OCI-LY3 (cell line): ENCODE data around the gene BTBD9.

Experiments
- H2AFZ ChIP-seq: fragments of 200-600, 300-600 bp; shearing (Covaris generic); 2 replicates; pipeline ENCODE4 v1.6.0; 2014; ENCODE audit warnings: antibody characterized with exemption, low read depth, low read length
- H3K27ac ChIP-seq: fragments of 200-600, 300-600 bp; sonication (generic); 2 replicates; pipeline ENCODE4 v1.5.1; 2014; ENCODE audit warnings: mild to moderate bottlenecking, low read length, moderate library complexity, mixed read lengths
- H3K27me3 ChIP-seq: fragments of 200-600, 300-600 bp; sonication (generic); 2 replicates; pipeline ENCODE4 v1.6.1; 2014; ENCODE audit warnings: low read depth, low read length, mixed read lengths
- H3K36me3 ChIP-seq: fragments of 200-600, 300-600 bp; sonication (generic); replicated peaks from 2 replicates; pipeline ENCODE3; 2014; ENCODE audit warnings: low read depth, low read length, mixed read lengths
- H3K4me1 ChIP-seq: fragments of 300-600, 200-600 bp; sonication (generic); 2 replicates; pipeline ENCODE4 v1.6.1; 2014; ENCODE audit warnings: low read length, mixed read lengths
- H3K4me2 ChIP-seq: fragments of 200-600, 300-600 bp; sonication (generic); 2 replicates; pipeline ENCODE4 v1.6.1; 2014; ENCODE audit warnings: low read length, mixed read lengths
- H3K4me3 ChIP-seq: fragments of 300-600, 200-600 bp; sonication (generic); 2 replicates; pipeline ENCODE4 v1.5.1; 2014; ENCODE audit warnings: antibody characterized with exemption, mild to moderate bottlenecking, low read length, moderate library complexity
- H3K79me2 ChIP-seq: fragments of 300-600, 200-600 bp; shearing (Covaris generic); 2 replicates; pipeline ENCODE4 v1.6.1; 2014; ENCODE audit warnings: mild to moderate bottlenecking, low read length, mixed read lengths
- H3K9ac ChIP-seq: fragments of 300-600, 200-600 bp; shearing (Covaris generic); 2 replicates; pipeline ENCODE4 v1.6.0; 2014; ENCODE audit warnings: mild to moderate bottlenecking, low read length, moderate library complexity
- H3K9me3 ChIP-seq: fragments of 200-600, 300-600 bp; shearing (Covaris generic); 2 replicates; pipeline ENCODE4 v1.6.1; 2014; ENCODE audit warnings: low read length, mixed read lengths; ENCODE audit not compliant: insufficient read depth
- H4K20me1 ChIP-seq: fragments of 200-600, 300-600 bp; sonication (generic); 2 replicates; pipeline ENCODE4 v1.6.1; 2016; ENCODE audit warnings: low read length, mixed read lengths; ENCODE audit not compliant: insufficient read depth
- EZH2phosphoT487 ChIP-seq: fragments of 200-600 bp; shearing (Covaris generic); IDR thresholded peaks from 2 replicates; pipeline ENCODE4 v1.6.1; 2018; ENCODE audit warnings: antibody characterized with exemption, mixed run types, low read depth
- TF ChIP-seq, protein P1 (sequence below): fragments of 200-600, 300-600 bp; sonication (generic); IDR thresholded peaks from 2 replicates; pipeline ENCODE4 v1.5.1; 2014; ENCODE audit warnings: antibody characterized with exemption, low read length, low read depth

Gene BTBD9

DNA sequence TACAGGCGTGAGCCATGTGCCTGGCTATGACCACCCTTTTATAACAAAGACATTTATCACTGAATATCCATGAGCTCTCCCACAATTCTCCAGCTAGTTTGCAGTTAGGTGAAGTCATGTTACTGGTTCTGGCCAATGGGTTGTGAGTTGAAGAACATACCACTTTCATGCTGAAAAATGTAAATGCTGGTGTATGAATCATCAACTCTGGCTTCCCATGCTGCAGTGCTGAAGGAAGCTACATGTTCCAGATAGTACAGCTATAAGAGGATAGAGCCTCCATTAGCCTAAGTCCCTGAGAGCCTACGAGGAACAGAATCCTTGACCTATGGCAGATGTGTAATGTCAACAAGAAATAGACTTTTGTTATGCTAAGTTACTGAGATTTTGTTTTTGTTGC, 180.4 kb downstream of the BTBD9 start:
- TF ChIP-seq, protein P1, sequence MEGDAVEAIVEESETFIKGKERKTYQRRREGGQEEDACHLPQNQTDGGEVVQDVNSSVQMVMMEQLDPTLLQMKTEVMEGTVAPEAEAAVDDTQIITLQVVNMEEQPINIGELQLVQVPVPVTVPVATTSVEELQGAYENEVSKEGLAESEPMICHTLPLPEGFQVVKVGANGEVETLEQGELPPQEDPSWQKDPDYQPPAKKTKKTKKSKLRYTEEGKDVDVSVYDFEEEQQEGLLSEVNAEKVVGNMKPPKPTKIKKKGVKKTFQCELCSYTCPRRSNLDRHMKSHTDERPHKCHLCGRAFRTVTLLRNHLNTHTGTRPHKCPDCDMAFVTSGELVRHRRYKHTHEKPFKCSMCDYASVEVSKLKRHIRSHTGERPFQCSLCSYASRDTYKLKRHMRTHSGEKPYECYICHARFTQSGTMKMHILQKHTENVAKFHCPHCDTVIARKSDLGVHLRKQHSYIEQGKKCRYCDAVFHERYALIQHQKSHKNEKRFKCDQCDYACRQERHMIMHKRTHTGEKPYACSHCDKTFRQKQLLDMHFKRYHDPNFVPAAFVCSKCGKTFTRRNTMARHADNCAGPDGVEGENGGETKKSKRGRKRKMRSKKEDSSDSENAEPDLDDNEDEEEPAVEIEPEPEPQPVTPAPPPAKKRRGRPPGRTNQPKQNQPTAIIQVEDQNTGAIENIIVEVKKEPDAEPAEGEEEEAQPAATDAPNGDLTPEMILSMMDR: no peak
- no peak for TF ChIP-seq EZH2phosphoT487
- no peak overlapping the region for H3K4me3 ChIP-seq
- H3K4me1 ChIP-seq: no peaks in the 10 kb centered on the region
- no peaks in the 10 kb centered on the region for H3K36me3 ChIP-seq
- H3K79me2 ChIP-seq: no peaks in the 10 kb centered on the region
- no peaks in the 10 kb centered on the region for H4K20me1 ChIP-seq
- H2AFZ ChIP-seq: no peak overlapping the region
- no peaks in the 10 kb centered on the region for H3K27me3 ChIP-seq
- H3K9ac ChIP-seq: no peak overlapping the region
- H3K4me2 ChIP-seq: no peak overlapping the region
- no peak overlapping the region for H3K27ac ChIP-seq
- no peaks in the 10 kb centered on the region for H3K9me3 ChIP-seq

DNA sequence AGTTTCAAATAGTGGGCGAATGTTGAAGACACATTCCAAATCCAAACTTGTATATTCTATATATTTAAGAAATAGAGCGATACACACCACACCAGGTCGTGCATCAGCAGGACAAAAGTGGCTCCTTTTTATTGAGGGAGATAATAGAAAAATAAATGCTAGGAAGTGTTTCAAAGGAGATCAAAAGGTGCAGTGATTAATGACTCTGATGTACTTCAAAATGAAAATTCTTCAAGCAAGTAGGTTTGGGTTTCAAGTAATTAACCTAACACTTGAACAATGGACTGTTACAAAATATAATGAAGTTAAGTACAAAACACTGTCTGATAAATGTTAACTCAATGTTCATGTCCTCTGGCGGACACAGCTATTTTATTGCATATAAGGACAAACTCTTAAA, 185.9 kb downstream of the BTBD9 start:
- Histone ChIP-seq H3K36me3 (no peaks in the 10 kb centered on the region), H3K27ac (no peak overlapping the region), H3K79me2 (no peaks in the 10 kb centered on the region), H2AFZ (no peak overlapping the region), H3K4me2 (no peak overlapping the region), H3K4me3 (no peak overlapping the region), H4K20me1 (no peaks in the 10 kb centered on the region), H3K9ac (no peak overlapping the region), H3K9me3 (no peaks in the 10 kb centered on the region), H3K27me3 (no peaks in the 10 kb centered on the region), H3K4me1 (peaks cover 3% of the 10 kb centered on the region; the same call in 1 of the 2 replicates)
- TF ChIP-seq EZH2phosphoT487: no peak
- TF ChIP-seq, protein P1: no peak

DNA sequence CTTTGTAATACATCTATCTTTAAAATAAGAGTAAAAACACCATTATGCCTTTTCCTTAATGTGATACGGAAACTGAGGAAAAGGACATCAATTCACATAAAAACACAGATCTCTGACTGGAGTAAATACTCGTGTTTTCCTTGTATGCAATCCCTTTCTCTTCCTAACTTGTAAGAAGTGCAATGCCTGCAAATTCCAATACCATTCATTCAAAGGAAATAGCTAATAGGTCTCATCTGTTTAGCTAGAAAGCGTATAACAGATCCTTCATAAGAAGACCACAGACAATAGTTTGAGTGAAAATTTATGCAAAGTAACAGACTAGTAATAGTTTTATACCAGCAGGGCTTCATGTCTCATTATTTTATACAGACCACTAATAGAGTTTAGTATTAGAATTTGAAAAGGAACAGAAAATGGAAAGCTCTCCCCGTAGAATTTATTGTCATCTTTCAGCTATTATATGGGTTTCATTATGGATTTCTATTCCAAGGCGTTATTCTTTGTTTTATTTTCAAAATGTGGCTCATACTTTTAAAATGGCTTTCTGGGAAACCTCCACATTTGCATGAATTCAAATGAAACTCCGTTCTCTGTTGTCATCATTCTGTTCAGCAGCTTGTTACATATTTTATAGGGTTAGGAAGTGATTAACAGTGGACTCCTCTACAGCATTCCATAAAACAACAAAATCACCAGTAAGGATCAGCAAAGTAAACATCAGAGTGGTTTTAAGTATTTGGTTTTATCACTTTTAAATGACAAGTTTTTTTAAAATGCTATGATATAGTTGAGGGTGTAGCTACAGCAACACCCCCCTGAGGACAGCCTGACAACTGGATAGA, 186.7 kb downstream of the BTBD9 start:
- Histone ChIP-seq H3K27me3 (no peaks in the 10 kb centered on the region), H3K27ac (no peak overlapping the region), H3K4me2 (no peak overlapping the region), H3K4me3 (no peak overlapping the region), H3K79me2 (no peaks in the 10 kb centered on the region), H2AFZ (no peak overlapping the region), H3K36me3 (no peaks in the 10 kb centered on the region), H3K9me3 (no peaks in the 10 kb centered on the region), H3K9ac (no peak overlapping the region), H4K20me1 (no peaks in the 10 kb centered on the region), H3K4me1 (peaks cover 3% of the 10 kb centered on the region; the same call in 1 of the 2 replicates)
- TF ChIP-seq, protein P1: no peak
- no peak for TF ChIP-seq EZH2phosphoT487

DNA sequence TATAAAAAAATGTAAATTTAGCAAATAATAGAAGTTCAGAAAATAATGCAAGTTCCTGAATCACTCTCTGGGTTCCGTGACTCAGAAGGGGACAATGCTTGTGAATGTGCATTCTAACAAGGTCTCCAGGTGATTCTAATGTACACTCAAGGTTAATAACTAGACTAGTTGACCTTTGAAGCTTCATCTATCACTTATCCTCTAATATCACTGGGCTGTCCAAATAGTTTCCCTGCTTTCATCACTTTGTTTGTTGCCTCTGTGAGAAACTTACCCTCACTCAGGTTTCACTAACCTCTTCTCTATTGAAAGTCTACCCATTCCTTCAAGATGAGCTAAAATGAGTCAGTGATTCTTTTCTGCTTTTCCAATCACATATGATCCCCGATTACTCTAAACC, 189.0 kb downstream of the BTBD9 start:
- Histone ChIP-seq H3K4me2 (no peak overlapping the region), H4K20me1 (no peaks in the 10 kb centered on the region), H3K4me1 (peaks cover 7% of the 10 kb centered on the region), H3K4me3 (no peak overlapping the region), H3K36me3 (no peaks in the 10 kb centered on the region), H3K9me3 (no peaks in the 10 kb centered on the region), H3K27me3 (no peaks in the 10 kb centered on the region), H3K27ac (no peak overlapping the region), H3K9ac (no peak overlapping the region), H3K79me2 (no peaks in the 10 kb centered on the region), H2AFZ (no peak overlapping the region)
- TF ChIP-seq, protein P1: no peak
- no peak for TF ChIP-seq EZH2phosphoT487
